DMS114 treated with DMSO at 0.1 percent for 48 hours (cell line): ENCODE results near the gene CLCA4.
"Not testable (repeated sequence)": the region's sequence is repeated elsewhere in the genome, so short reads cannot be mapped to it uniquely, and the experiment has no call there.

Experiments used
- DNase-seq: peaks from one replicate; lab custom pipeline; 2025; ENCODE audit not compliant: unreplicated experiment; lab: John Stamatoyannopoulos, UW

Gene CLCA4, protein sequence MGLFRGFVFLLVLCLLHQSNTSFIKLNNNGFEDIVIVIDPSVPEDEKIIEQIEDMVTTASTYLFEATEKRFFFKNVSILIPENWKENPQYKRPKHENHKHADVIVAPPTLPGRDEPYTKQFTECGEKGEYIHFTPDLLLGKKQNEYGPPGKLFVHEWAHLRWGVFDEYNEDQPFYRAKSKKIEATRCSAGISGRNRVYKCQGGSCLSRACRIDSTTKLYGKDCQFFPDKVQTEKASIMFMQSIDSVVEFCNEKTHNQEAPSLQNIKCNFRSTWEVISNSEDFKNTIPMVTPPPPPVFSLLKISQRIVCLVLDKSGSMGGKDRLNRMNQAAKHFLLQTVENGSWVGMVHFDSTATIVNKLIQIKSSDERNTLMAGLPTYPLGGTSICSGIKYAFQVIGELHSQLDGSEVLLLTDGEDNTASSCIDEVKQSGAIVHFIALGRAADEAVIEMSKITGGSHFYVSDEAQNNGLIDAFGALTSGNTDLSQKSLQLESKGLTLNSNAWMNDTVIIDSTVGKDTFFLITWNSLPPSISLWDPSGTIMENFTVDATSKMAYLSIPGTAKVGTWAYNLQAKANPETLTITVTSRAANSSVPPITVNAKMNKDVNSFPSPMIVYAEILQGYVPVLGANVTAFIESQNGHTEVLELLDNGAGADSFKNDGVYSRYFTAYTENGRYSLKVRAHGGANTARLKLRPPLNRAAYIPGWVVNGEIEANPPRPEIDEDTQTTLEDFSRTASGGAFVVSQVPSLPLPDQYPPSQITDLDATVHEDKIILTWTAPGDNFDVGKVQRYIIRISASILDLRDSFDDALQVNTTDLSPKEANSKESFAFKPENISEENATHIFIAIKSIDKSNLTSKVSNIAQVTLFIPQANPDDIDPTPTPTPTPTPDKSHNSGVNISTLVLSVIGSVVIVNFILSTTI

DNA sequence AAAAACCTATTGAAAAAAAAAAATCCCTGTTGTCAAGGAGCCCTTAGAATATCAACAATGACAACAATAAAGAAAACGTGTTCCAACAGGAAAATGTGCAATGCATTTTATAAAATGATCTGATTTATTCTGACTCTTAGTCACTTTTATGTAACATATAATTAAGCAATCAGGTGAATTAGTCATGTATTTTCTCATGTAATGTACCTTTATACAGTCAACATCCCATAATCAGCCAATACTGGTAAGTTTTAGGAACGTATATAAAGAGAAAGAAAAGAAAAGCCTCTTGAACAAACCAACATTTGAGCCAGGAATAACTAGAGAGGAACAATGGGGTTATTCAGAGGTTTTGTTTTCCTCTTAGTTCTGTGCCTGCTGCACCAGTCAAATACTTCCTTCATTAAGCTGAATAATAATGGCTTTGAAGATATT, at the start of gene CLCA4:
CLCA4 (plus strand) TSS at position 292 of the 435 bp plus-strand sequence; CDS start at position 334, 42 bp downstream.
- DNase-seq: no peak

DNA sequence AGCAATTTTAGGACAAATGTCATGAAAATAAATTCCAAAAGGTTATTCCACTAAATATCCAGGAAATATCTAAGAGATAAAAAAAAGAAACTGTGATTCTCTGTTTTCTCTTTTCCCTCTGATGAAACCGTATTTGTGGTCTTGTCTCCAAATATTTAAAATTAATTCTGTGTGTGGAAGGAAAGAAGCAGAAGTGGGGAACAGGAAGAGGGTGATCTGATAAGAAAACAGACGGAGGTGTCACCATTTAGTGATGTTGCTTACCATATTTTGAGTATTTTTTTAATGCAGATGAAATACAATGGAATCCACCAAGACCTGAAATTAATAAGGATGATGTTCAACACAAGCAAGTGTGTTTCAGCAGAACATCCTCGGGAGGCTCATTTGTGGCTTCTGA, 48.6 kb upstream of the CLCA4 start:
- DNase-seq: no peak

DNA sequence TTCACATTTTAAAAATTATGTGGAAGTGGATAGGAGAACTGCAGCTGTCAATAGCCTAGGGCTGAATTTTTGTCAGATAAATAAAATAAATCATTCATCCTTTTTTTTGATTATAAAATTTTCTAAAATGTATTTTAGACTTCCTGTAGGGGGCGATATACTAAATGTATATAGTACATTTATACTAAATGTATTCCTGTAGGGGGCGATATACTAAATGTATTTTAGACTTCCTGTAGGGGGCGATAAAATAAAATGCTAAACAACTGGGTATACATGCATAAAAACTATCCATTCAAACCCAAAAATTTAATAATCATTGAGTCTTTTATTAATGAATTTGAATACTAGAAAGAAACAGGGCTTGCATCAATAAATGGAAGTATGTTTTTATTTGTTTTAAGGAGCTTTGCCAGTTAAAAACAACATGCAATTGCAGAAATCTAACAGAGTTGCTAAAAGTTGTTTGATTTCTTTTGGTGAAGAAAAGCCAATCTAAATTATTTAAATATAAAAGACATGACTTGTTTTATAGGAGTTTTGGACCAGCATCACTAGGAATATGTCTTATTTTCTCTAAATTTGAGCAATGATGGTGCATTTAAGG, 46.8 kb upstream of the CLCA4 start:
- DNase-seq: peak; percentile 32

DNA sequence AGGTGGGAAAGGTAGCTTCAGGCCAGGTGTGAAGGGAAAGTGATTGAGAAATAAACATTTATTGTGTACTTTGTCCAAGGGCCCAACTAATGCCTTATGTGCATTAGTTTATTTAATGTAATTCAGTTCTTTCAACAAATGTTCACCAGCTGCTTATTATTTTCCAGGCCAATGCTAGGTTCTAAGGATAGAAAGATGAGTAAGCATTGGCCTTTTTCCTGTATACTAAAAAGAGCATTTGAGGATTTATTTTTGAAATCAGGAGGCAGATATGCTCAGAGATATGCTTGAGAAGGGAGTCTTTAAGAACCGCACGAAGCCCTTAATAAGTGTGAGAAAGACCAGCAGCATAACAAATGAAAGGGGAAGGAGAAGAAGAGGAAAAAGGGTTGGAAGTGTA, 46.2 kb upstream of the CLCA4 start:
- no peak for DNase-seq

DNA sequence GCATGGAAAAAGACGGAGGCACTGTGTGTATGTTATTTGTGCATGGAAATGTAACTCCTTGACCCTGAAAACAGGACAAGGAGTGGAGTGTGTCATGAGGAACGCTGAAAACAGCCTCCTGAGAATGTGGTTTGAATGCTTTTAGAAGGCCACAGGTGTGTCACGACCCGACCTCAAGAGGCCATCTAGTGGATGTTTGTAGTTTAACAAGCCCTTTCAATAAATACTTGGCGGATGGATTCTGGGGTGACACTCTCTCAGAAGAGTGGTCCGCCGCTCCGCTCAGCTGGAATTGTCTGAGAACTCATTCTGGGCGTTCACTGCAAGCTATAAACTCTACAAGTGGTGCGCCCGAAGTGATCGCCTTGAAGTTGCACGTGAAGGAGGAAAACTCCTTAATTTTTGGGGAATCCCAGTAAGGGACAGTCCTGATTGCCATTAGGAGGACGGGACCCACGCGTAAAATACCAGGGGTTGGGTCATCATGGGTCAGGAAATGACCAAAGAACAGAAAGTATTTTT, 44.7 kb upstream of the CLCA4 start:
- not testable (repeated sequence) for DNase-seq

DNA sequence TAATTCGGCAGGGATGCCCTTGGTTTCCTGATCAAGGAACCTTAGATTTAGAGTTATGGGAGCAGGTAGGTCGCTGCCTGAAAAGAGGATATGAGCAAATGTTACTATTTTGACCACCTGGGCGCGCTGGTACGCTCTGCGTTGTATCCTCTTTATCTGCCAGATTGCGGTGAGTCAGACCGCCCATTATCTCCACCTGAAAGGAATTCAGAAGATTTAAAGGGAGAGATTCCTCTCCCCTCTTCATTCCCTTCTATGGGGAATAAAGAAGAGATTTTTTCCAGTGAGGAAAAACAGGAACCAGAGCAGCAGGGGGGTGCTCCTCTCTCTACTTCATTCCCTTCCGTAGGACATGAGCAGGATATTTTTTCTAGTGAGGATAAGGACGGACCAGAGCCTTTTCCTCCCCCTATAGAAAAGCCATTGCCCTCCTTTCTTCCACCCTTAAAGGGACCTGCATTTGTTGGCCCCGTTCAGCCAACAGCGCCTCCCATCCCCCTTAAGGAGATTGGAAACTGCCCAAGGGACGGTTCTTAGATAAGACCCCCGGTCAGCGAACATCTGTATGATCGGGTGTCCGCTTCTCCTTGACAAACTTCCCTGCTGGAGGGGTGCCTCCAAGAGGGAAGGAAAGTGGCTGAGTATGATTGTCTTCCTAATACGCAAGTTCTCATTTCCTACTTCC, 44.0 kb upstream of the CLCA4 start:
- no peak for DNase-seq

DNA sequence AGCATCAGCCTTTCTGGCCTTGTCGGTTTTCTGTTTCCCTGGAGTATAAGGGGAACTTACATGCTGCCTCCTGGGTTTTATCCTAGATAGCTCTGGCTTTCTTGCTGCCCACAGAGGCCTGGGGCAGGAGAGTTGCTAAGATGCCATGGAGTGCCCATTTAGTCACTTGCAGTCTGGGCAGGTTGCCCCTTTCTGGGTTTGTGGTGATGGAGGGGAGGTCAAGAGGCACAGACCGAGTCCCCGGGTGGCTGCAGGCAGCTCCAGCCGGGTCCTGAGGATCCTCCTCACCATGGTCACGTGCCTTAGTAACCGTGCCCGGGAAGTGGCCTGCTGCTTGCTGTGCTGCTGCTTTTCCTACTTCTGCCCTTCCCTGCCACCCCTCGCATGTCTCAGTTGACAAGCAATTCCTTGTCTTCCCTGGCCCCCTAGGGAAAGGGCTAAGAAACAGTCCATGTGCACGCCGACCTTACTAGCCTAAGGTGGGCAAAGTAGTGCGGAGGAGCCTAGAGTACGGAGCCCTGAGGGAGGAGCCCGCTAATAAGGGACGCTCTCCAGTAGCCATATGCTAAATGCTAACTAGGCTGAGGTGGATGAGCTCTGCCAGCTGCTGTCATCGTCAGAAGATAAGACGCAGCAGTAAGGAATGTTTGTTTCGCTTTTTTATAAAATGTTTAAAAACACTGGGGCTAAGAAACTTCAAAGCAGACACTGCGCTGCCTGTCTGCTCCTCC, 43.3 kb upstream of the CLCA4 start:
- DNase-seq: no peak

DNA sequence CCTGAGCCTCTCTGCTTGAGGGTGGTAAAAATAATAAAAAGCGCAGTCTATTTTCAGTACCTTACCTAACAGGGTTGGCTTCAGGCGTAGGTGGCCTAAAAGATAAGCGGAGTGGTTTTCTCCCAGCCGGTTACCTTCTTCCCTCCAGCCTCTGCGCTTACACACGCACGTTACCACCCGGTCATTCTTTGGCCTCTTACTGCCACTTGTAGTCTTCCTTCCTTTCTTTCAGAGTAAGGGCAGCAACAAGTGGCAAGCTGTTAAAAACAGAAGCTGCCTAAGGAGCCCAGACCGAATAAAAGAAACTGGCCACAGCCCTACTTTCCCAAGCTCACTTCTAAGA, 42.8 kb upstream of the CLCA4 start:
- no peak for DNase-seq

DNA sequence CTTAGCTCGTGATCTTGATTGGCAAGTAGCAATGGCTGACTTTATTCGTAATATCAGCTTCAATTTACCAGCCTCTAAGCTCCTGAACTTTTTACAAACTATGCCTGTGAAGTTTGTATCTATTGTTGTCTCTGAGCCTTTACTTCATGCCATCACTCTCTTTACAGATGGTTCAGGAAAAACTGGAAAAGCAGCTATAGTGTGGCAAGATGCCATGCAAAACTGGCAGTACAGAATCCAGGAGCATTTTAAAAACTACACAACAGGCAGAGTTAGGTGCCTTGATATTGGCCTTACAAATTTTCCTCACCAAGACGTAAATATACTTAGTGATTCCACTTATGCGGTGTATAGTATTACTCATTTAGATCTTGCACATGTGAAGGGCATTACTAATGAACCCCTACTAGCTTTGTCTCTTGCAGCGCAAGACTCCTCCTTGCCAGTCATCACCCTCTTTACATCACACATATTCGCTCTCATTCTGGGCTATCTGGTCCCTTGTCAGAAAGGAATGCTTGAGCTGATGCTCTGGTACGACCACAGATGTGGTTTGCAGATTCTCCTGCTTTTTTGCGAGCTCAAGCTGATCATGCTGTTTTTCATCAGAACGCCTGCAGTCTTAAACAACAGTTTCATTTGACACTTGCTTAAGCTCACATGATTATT, 41.8 kb upstream of the CLCA4 start:
- DNase-seq: no peak

DNA sequence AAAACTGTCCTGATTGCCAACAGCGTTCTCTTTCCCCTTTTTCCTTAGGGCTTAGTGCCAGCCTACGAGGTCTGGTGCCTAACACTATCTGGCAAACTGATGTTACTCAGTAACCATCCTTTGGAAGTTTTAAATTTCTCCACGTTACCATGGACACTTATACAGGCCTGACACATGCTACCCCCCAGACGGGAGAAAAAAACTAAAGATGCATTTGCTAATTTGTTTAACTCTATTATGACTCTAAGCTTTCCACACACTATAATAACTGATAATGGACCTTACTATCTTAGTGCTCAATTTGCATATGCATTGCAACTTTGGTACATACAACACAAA, 41.3 kb upstream of the CLCA4 start:
- DNase-seq: no peak

DNA sequence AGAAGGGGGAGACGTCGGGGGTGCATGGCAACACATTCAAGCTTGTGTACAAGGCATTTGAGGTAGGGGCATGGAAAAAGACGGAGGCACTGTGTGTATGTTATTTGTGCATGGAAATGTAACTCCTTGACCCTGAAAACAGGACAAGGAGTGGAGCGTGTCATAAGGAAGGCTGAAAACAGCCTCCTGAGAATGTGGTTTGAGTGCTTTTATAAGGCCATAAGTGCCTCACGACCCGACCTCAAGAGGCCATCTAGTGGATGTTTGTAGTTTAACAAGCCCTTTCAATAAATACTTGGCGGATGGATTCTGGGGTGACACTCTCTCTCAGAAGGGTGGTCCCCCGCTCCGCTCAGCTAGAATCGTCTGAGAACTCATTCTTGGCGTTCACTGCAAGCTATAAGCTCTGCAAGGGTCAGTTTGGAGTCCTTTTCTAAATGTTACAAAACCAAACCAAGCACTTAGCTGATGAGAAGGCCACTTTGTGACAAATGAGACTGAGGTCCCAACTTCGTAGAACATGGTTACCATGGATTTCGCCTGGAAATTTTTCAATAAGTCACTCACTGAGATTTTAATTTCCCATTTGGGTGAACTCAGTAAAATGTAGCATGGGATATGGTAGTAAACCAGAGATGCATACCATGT, 38.8 kb upstream of the CLCA4 start:
- DNase-seq: no peak

DNA sequence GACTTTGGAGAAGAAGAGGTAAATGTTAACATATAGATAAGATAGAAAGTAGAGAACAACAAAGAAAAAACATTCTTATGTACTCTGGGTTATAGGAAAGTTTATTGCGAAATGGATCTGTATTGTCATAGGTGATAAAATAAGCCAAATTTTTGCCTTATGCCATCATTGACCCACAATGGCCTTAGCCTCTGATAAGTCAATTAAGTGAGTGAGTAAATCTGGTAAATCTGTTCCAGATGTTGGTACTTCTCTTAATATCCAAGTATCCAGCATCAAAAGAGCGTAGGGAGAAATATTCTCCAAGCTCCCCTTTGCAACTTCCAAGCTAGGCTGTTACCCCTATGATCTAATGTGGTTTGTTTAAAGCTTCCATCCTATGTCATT, 38.3 kb upstream of the CLCA4 start:
- DNase-seq: no peak

DNA sequence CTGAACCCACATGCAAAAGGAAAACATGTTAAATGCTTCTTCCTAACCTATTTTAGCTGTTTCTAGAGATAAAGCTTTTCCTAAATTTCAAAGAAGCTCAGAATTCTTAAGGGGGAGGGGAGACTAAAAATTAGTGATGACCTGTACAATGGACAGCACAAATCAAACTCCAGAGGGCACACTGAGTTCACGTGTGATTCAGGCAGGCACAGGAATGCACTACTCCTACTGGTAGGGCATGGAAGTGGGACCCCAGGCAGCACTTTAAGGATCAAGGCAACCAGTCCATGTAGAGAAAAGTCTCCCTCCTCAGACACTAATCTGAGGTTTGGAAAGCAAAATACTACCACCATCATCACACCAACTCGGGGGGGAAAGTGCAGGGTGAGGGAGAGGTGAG, 31.3 kb upstream of the CLCA4 start:
- DNase-seq: no peak

DNA sequence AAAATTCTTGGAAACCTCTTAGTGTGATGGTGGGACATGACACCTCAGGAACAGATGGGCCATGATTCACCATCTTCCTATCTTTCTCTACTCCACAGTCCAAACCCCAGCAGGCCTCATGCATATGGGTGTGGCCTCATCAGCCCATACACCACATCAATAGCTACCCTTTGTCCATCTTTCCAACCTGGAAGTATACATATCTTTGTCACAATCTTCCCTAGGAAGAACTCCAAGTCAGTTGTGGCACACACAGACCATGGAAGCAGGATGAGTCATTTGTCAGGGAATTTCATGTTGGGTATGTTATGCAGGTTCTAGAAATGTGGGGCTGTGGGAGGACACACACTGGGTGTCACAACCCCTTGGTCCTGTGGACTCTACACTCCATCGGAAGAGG, 30.5 kb upstream of the CLCA4 start:
- no peak for DNase-seq

DNA sequence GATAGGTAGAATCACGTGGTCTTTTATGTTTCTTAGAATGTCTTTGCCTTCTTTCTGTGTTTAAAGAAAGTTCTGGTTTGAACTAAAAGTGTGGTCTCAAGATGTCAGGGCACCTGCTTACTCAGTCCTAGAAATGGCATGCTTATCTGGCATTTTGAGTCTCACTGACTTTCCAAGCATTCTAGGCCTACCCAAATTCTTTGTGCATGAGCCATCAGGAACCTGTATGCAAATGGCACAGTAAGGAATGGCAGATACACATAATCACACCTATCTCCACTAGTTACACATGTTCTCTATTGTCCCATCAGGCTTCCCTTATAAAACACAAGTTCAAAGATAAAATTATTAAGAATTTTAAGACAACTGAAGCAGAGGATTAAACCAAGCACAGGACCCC, 29.5 kb upstream of the CLCA4 start:
- no peak for DNase-seq

DNA sequence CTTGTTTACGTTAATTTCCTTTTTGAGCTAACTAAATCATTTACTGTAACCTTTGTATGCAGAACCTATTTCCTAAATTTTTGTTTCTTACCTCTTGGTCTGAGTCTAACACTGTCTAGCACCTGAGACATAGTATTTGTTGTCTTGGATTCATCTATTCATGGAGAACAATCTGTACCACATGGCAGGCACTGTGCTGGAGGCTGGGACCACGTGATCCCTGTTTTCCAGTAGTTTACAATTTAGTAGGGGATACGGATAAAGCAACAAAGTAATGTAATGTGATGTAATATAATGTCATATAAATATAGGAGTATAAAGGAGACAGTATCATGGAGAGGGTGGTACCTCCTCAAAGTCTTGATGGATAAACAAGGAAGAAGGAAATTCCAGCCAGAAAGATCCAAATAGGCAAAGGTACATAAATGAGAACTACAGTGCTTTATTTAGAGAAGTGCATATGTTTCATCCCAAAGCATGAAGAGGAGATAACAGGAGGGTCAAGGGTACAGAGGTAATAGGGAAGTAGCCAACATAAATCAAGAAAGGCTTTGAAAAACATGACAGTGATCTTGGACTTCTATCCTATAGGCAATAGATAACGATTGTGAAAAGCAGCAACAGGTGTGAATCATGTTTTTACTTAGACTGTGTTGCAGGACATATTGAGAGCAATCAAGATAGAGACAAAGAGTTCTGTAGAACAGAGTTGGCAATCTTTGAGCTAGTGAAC, 25.9 kb upstream of the CLCA4 start:
- DNase-seq: no peak

DNA sequence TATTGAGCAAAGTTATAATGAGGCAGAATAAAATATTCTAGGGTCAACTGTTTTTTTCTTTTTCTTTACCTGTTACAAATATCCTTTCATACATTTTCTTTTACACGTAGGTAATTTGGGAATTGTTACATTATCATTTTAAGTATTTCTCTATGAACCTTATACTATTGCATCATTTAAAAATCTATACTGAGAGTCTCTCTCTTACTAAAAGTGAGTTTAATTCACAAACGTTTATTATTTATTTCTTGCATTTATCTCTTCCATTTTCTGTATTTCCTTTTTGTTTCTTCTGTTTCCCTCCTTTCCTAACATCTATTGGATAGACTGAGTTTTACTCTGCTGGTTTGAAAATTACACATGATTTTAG, 25.4 kb upstream of the CLCA4 start:
- DNase-seq: no peak

DNA sequence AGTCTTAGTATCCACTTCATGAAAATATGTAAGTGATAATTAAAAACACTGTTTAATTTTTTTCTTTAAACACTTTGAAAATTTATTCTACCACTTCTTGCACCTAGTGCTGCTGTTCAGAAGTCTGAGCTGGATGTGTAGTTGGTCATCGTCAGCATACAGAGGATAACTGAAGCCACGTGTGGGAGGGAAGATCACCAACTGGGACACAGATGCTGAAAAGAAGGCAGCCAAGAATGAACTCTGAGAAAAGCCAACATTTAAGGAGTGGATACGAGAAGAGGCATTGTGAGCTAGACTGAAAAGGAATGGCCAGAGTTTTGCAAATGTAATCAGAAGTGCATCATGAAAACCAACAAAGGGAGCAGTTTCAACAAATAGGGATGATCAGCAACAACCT, 24.6 kb upstream of the CLCA4 start:
- DNase-seq: no peak
